Activated CD4-positive, alpha-beta T cell treated with anti-CD3 and anti-CD28 coated beads for 4 hours (primary cell): ENCODE results near the gene TXNRD2.
"Not testable (repeated sequence)": the region's sequence is repeated elsewhere in the genome, so short reads cannot be mapped to it uniquely, and the experiment has no call there.

Experiments
- DNase-seq, 2 donors: peaks; one replicate each; pipeline ENCODE4 v3.0.0-alpha.2; 2020

TXNRD2 gene

GRCh38 chr22:19841641-19842392 is 99.8 kb downstream of the TXNRD2 start:
- no peak for DNase-seq

- DNase-seq, result no peak
Observed at GRCh38 chr22:19840955-19841640, 100.5 kb downstream of the TXNRD2 start.

GRCh38 chr22:19840059-19840458 is 101.6 kb downstream of the TXNRD2 start:
- DNase-seq, result no peak

GRCh38 chr22:19837915-19838314 is 103.7 kb downstream of the TXNRD2 start:
- no peak for DNase-seq

- DNase-seq, result no peak
Observed at GRCh38 chr22:19836512-19836911, 105.1 kb downstream of the TXNRD2 start.

GRCh38 chr22:19834599-19834998 is 107.0 kb downstream of the TXNRD2 start:
- no peak for DNase-seq

- not testable (repeated sequence) for DNase-seq
Observed at GRCh38 chr22:19833327-19833726, 108.3 kb downstream of the TXNRD2 start.

GRCh38 chr22:19832476-19833108 is 109.0 kb downstream of the TXNRD2 start:
- DNase-seq, result no peak

GRCh38 chr22:19831979-19832378 is 109.6 kb downstream of the TXNRD2 start:
- DNase-seq, result not testable (repeated sequence)

- DNase-seq, result no peak
Observed at GRCh38 chr22:19831016-19831415, 110.6 kb downstream of the TXNRD2 start.

GRCh38 chr22:19828035-19828401 is 113.6 kb downstream of the TXNRD2 start:
- no peak for DNase-seq

- no peak for DNase-seq
Observed at GRCh38 chr22:19827341-19828034, 114.1 kb downstream of the TXNRD2 start.

GRCh38 chr22:19826619-19826950 is 115.0 kb downstream of the TXNRD2 start:
- DNase-seq, result no peak

- DNase-seq, result no peak
Observed at GRCh38 chr22:19825904-19826618, 115.6 kb downstream of the TXNRD2 start.
